T1000 (cell line): ENCODE measurements around the gene S100A8.

Experiments
- DNase-seq: peaks from one replicate; lab custom pipeline; 2025; ENCODE audit warnings: mixed read lengths; lab: John Stamatoyannopoulos, UW

Gene S100A8

GRCh38 chr1:153392822-153393221, 1.9 kb upstream of the S100A8 start:
- DNase-seq: no peak

- no peak for DNase-seq
Measured at GRCh38 chr1:153392258-153392657, 1.4 kb upstream of the S100A8 start.

DNA sequence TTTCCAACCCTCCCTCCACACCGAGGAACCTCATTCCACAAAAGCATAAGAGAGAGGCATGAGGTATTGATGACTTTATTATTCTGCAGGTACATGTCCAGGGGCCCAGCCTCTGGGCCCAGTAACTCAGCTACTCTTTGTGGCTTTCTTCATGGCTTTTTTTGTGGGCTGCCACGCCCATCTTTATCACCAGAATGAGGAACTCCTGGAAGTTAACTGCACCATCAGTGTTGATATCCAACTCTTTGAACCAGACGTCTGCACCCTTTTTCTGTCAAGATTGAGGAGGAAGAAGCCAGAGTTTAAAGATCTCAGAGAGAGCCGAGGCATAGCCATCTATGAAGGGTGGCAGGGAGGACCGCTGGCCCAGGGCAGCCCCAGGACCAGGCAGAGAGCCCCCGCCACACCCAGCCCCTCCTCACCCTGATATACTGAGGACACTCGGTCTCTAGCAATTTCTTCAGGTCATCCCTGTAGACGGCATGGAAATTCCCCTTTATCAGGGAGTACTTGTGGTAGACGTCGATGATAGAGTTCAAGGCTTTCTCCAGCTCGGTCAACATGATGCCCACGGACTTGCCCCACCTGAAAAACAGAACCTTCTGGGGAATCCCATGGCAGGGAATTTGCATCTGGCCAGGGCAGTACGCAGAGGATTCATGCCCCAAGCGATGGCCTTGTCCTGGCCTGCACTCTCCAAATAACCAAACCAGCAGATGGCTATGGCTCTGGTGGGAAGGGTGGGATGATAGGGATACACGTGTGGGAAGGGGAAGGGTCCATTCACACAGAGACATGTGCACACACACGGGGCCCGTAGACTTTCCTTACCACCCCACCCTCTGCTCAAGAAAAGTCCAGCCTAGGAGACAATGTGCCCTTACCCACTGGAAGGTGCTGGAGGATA, 647 bp downstream of the S100A8 start:
- DNase-seq: no peak

GRCh38 chr1:153389401-153389800, 1.5 kb downstream of the S100A8 start:
- DNase-seq: no peak

DNA sequence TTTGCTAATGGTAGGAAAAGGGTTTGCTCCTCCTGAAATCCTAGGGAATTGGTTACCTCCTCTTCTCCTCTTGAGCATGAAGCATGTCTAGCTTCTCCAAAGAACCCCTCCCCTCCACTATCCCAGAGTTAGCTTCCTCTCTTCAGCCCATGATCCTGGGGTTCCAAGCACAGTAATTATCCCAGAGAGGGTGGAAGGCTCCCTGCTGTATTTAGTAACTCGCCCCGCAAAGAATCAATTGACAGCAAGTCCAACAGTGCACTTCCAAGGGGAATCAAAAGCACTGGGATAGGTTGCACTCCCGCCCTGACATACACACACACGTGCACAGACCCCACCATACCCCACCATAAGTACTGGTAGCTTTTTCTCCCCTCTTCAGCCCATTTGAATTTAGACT, 3.1 kb downstream of the S100A8 start:
- no peak for DNase-seq

- DNase-seq: no peak
Measured at GRCh38 chr1:153387001-153387400, 3.9 kb downstream of the S100A8 start.

GRCh38 chr1:153386500-153386901, 4.4 kb downstream of the S100A8 start:
- no peak for DNase-seq

GRCh38 chr1:153384958-153385580, 5.8 kb downstream of the S100A8 start:
- DNase-seq: no peak

DNA sequence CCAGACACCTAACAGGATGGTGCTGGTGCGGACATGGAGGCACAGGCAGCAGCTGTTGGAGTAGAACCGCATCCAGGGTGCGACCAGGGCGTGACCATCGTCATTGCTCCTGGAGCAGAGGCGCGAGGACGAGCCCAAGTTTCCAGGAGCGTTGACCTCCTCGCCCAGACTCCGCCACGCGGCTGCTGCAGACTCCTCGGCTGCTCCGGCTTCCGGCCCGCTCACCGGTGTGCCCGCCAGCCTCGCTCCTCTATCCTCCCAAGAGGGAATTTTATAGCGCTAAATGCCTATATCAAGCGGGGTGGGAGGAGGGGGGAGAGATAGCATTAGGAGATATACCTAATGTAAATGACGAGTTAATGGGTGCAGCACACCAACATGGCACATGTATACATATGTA, 10.2 kb downstream of the S100A8 start:
- no peak for DNase-seq

- no peak for DNase-seq
Measured at GRCh38 chr1:153379591-153379990, 11.3 kb downstream of the S100A8 start.

DNA sequence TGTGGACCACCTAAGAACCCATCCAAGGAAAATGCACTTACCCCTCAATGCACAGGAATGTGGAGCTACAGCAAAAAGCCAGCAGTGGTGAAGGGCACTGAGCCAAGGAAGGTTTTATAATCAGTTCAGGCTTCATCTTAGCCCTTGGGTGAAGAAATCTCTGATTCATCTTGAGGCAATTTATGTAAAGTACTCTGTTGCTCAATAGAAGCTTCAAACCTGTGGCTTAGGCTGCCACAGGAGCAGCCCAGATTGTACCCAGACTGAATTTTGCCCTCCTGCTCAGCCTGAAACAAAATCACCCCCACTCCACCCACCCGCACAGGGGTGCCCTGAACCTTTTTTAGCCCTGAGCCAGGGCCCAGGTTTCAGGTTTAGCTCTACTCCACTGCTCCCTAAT, 15.4 kb downstream of the S100A8 start, which contains the start of gene S100A12:
S100A12 (minus strand) TSS at position 111 of the 400 bp plus-strand sequence. CDS start 1,029 bp downstream, outside the sequence.
- no peak for DNase-seq

DNA sequence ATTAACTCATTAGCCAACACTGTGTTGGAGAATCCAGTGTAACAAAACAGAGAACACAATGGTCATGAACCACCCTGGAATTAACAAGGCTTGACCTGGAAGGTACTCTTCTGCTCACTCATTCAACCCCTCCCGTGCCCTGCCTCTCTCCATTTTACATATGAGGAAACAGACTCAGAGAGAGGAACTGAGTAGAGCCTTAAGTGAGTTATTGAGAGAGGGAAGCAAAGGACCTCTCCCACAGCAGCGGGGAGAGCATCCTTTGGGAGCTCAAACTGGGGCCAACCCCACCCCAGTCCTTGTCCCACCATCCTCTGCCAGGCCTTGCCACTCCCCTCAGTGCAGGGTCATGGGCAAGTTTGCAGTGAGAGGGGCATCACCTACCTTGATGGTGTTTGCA, 16.8 kb downstream of the S100A8 start:
- no peak for DNase-seq

- no peak for DNase-seq
Measured at GRCh38 chr1:153372571-153372970, 18.3 kb downstream of the S100A8 start.

GRCh38 chr1:153371231-153371630, 19.6 kb downstream of the S100A8 start:
- no peak for DNase-seq

- no peak for DNase-seq
Measured at GRCh38 chr1:153370146-153370545, 20.7 kb downstream of the S100A8 start.

DNA sequence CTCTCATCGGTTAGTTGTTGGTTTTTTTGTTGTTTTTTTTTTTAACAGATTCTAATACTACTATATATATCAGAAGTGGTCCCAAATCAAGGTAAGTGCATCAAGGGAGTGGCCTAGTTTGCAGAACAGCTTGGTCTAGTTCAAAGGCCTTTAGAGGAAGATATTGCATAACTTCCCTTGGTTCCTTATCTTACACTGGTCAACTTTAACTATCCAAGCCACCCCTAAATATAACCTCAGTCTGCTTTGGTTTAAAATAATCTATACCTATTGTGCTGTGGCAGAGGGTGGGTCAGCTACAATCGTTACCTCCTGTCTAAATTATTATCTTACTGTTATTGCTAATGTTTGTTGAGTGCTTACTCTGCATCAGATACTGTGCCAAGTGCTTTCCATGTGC, 22.4 kb downstream of the S100A8 start:
- no peak for DNase-seq

GRCh38 chr1:153367090-153367489, 23.8 kb downstream of the S100A8 start:
- no peak for DNase-seq

DNA sequence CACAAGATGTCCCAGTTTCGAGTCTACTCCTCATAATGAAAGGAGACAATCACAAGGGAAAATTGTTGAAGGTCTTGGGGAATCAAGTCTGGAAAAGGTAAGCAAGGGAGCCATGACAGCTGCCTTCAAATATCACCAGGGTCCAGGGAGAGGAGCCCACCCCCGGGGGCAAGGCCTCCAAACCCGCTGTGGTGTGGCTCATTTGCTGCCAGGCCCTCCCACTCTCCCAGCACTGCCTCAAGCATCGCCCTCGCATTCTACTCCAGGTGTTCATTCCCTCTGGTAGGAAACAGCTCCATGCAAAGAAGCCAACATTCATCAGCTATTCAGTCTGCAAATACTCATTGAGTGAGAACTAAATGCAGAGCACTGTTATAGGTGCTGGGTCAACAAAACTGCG, 24.6 kb downstream of the S100A8 start:
- DNase-seq: no peak

GRCh38 chr1:153365696-153366095, 25.2 kb downstream of the S100A8 start:
- no peak for DNase-seq

GRCh38 chr1:153364766-153365666, 25.9 kb downstream of the S100A8 start:
- no peak for DNase-seq

- no peak for DNase-seq
Measured at GRCh38 chr1:153364156-153364555, 26.7 kb downstream of the S100A8 start.

DNA sequence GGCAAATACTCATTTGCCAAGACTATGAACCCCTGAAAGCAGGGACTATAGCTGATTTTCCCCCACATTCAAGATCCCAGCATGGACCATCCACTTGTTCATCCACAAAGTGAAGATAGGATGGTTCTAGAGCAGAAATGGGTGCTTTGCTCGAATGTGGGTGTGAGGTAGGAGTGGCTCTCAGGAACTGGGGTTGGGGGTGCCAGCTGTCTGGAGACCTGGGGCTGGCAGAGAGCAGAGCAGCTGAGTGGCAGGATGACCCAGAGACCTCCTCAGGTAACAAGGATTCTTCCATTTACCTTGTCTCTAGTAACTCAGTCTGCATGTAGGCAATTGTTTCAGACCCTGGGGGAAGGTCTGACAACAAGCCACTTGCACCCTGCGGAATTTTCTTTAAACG, 27.2 kb downstream of the S100A8 start:
- no peak for DNase-seq
